Lung (tissue), 12 donors: ENCODE results near the gene SMG6. TPM values are rescaled to one million over a fixed set of nuclear protein-coding genes. Genes with fewer than 3 reads are reported as not detected.

Experiments used
- ATAC-seq: fragments of 200-7000 bp; cut with Tn5 transposase; one replicate; pipeline ENCODE4 v1.9.1; 2020; ENCODE audit warnings: moderate number of reproducible peaks; ENCODE audit not compliant: insufficient read depth, low FRiP score
- DNase-seq, 3 donors: peaks; one replicate each; pipeline ENCODE4 v3.0.0-alpha.2; 2013 to 2017
- H3K27ac ChIP-seq, 2 donors: one replicate each; pipeline ENCODE4 v1.5.1; 2013; ENCODE audit warnings: mild to moderate bottlenecking in 2 of 2, moderate library complexity in 2 of 2, control low read depth in 1 of 2, inconsistent platforms in 1 of 2, low read depth in 1 of 2, low read length in 1 of 2
- H3K27me3 ChIP-seq, 3 donors: one replicate each; pipeline ENCODE4 v1.5.1; 2013; ENCODE audit warnings: low read length in 2 of 3; ENCODE audit not compliant: control insufficient read depth in 3 of 3, insufficient read depth in 3 of 3
- H3K36me3 ChIP-seq, 4 donors: one replicate each; pipeline ENCODE4 v1.5.1; 2013; ENCODE audit warnings: low read length in 4 of 4, mild to moderate bottlenecking in 1 of 4, moderate library complexity in 1 of 4; ENCODE audit not compliant: control insufficient read depth in 4 of 4, insufficient read depth in 4 of 4
- H3K4me1 ChIP-seq, 5 donors: one replicate each; pipeline ENCODE4 v1.5.1; 2013; ENCODE audit warnings: low read length in 5 of 5, mild to moderate bottlenecking in 2 of 5, moderate library complexity in 1 of 5; ENCODE audit not compliant: control insufficient read depth in 5 of 5, insufficient read depth in 5 of 5
- H3K4me3 ChIP-seq: one replicate; pipeline ENCODE4 v1.5.1; 2013; ENCODE audit warnings: mild to moderate bottlenecking, control low read depth, moderate library complexity
- H3K9ac ChIP-seq, 2 donors: one replicate each; pipeline ENCODE4 v1.5.1; 2013; ENCODE audit warnings: low read length in 2 of 2, control low read depth in 1 of 2; ENCODE audit not compliant: insufficient read depth in 1 of 2
- H3K9me3 ChIP-seq, 4 donors: one replicate each; pipeline ENCODE4 v1.5.1; 2013; ENCODE audit warnings: low read length in 3 of 4, mild to moderate bottlenecking in 1 of 4, moderate library complexity in 1 of 4; ENCODE audit not compliant: control insufficient read depth in 4 of 4, insufficient read depth in 3 of 4
- CTCF ChIP-seq: IDR thresholded peaks from 2 replicates; pipeline ENCODE4 v1.5.1; 2012; ENCODE audit warnings: mild to moderate bottlenecking; ENCODE audit errors: control extremely low read depth, extremely low read depth
- WGBS, 2 donors: extraction: QIAGEN DNeasy Blood & Tissue Kit; methylation state at CpG; one replicate each; pipeline ENCODE4 v1.1.7; 2013; 5-methylcytosine and 5-hydroxymethylcytosine counted together
- polyA plus RNA-seq, 2 donors: library from polyadenylated mRNA; stranded (reverse); fragments of 200-250 nt; gene quantifications; one replicate each; pipeline ENCODE4 v1.2.1, GENCODE V29; 2013
- total RNA-seq, 2 donors: library from RNA; depleted of rRNA in 1 of 2; stranded (reverse); fragments of >200 nt in 1 of 2; gene quantifications; one replicate each; pipeline ENCODE4 v1.2.1, GENCODE V29; 2014 to 2021
- donor health status: control.
- donor health status: control.
- donor health status: Bipolar disorder and iron deficiency.
- donor health status: healthy.
- donor health status: DM: yes; HTN: yes; CAD: no.

The SMG6 gene
- total and polyA plus RNA-seq, 4 donors: 17.6 to 45.1 (median 28.9) TPM

GRCh38 chr17:2049333-2050299 is 254.0 kb downstream of the SMG6 start:
- H3K27me3 ChIP-seq: peaks cover 0 to 9% (median 2%) of the 10 kb centered on the region in 3 donors
- DNase-seq (peak; percentile 85 to 91 (median 90)), ATAC-seq (peak; percentile 51)
- H3K4me1 ChIP-seq: peaks cover 7 to 22% (median 13%) of the 10 kb centered on the region in 5 donors
- peak overlapping the region; percentile 81 to 85 for H3K9ac ChIP-seq
- no peak for TF ChIP-seq CTCF
- H3K27ac ChIP-seq: peak overlapping the region; percentile 11 to 57
- peaks cover 0 to 3% (median 0%) of the 10 kb centered on the region in 4 donors for H3K36me3 ChIP-seq
- 2 to 6% methylated on average over 48 to 104 of the region's 104 CpGs for WGBS, 2 donors
- peak overlapping the region; percentile 76 for H3K4me3 ChIP-seq
- H3K9me3 ChIP-seq: no peaks in the 10 kb centered on the region

DNA sequence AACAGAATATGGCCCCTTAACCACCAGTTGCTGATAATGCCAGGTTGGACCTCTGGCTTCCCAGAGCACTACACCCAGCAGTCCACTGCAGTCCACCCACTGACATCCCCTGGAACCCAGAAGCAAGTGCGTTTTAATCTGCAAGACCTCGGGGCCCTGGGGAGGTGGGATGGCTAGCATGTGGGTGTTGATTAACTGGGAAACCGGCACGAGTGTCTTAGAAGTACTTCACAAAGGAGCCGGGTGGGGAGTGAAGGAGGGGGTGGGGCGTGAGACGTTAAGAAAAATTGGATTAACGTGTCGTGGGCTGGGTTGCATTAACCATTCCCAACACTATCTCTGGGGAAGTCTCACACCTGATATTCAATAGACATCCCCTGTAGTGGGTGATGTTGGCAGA is 254.8 kb downstream of the SMG6 start:
- H3K4me3 ChIP-seq: no peak overlapping the region
- H3K9ac ChIP-seq: peak overlapping the region in 1 of 2 donors; percentile 85

DNA sequence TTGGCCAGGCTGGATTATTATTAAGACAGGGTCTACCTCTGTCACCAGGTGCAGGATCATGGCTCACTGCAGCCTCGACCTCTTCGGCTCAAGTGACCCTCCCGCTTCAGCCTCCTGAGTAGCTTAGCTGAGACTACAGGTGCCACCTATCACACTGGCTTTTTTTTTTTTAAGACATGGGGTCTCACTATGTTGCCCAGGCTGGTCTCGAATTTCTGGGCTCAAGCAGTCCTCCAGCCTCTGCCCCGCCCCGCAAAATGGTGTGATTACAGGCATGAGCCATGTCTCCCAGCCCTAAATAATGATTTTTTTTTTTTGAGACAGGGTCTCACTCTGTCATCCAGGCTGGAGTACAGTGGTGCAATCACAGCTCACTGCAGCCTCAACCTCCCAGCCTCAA is 256.0 kb downstream of the SMG6 start:
- no peak overlapping the region for H3K4me3 ChIP-seq
- no peaks in the 10 kb centered on the region for H3K9me3 ChIP-seq
- no peak overlapping the region for H3K9ac ChIP-seq
- 88 to 94% methylated on average over 6 of the region's 6 CpGs for WGBS, 2 donors
- TF ChIP-seq CTCF: no peak
- H3K27me3 ChIP-seq: peaks cover 0 to 8% (median 2%) of the 10 kb centered on the region in 3 donors
- H3K4me1 ChIP-seq: peaks cover 7 to 17% (median 12%) of the 10 kb centered on the region in 5 donors
- DNase-seq: no peak
- H3K36me3 ChIP-seq: peaks cover 0 to 12% (median 6%) of the 10 kb centered on the region in 4 donors
- no peak overlapping the region for H3K27ac ChIP-seq
- ATAC-seq: no peak

More for the DNA sequence above, 254.8 kb downstream of the SMG6 start:
- 20 to 21% methylated on average over 9 of the region's 9 CpGs for WGBS, 2 donors
- Histone ChIP-seq H3K36me3 (peaks cover 0 to 6% (median 0%) of the 10 kb centered on the region in 4 donors), H3K9me3 (no peaks in the 10 kb centered on the region), H3K27me3 (peaks cover 0 to 8% (median 2%) of the 10 kb centered on the region in 3 donors), H3K4me1 (peaks cover 7 to 14% (median 12%) of the 10 kb centered on the region in 5 donors), H3K27ac (no peak overlapping the region)
- peak in 1 of 3 donors; percentile 14 for DNase-seq
- ATAC-seq: no peak
- no peak for TF ChIP-seq CTCF
